Activated CD4-positive, alpha-beta T cell treated with anti-CD3 and anti-CD28 coated beads, Interleukin-2, amount 50 U/mL, for 16 hours (primary cell): ENCODE results near the gene FIBCD1.

Source experiments
- DNase-seq: peaks from one replicate; pipeline ENCODE4 v3.0.0-alpha.2; 2020

Gene FIBCD1

GRCh38 chr9:130938652-130939404 lies at the start of gene FIBCD1:
Gene FIBCD1 (minus strand): TSS chr9:130939247. CDS start chr9:130938607, 640 bp downstream.
- peak; percentile 21 for DNase-seq

GRCh38 chr9:130988400-130988747 lies 49.3 kb upstream of the FIBCD1 start:
- no peak for DNase-seq

GRCh38 chr9:130987738-130988399 lies 48.8 kb upstream of the FIBCD1 start:
- DNase-seq, result no peak

GRCh38 chr9:130987054-130987453 lies 48.0 kb upstream of the FIBCD1 start:
- DNase-seq, result no peak

- DNase-seq, result no peak
Measured at GRCh38 chr9:130986356-130986965, 47.4 kb upstream of the FIBCD1 start.

- no peak for DNase-seq
Measured at GRCh38 chr9:130985606-130986162, 46.6 kb upstream of the FIBCD1 start.

GRCh38 chr9:130985029-130985428 lies 46.0 kb upstream of the FIBCD1 start:
- DNase-seq, result no peak

- no peak for DNase-seq
Measured at GRCh38 chr9:130984521-130984920, 45.5 kb upstream of the FIBCD1 start.

- DNase-seq, result no peak
Measured at GRCh38 chr9:130983970-130984369, 44.9 kb upstream of the FIBCD1 start.

- no peak for DNase-seq
Measured at GRCh38 chr9:130983359-130983670, 44.3 kb upstream of the FIBCD1 start.

GRCh38 chr9:130982636-130983358 lies 43.8 kb upstream of the FIBCD1 start:
- DNase-seq, result no peak

GRCh38 chr9:130981756-130982137 lies 42.7 kb upstream of the FIBCD1 start:
- no peak for DNase-seq

GRCh38 chr9:130981002-130981755 lies 42.1 kb upstream of the FIBCD1 start:
- no peak for DNase-seq

- DNase-seq, result no peak
Measured at GRCh38 chr9:130980526-130980925, 41.5 kb upstream of the FIBCD1 start.

GRCh38 chr9:130979591-130980385 lies 40.7 kb upstream of the FIBCD1 start:
- no peak for DNase-seq

GRCh38 chr9:130977811-130978221 lies 38.8 kb upstream of the FIBCD1 start:
- DNase-seq, result no peak

- DNase-seq, result no peak
Measured at GRCh38 chr9:130975932-130976841, 37.1 kb upstream of the FIBCD1 start.

GRCh38 chr9:130975156-130975555 lies 36.1 kb upstream of the FIBCD1 start:
- no peak for DNase-seq

GRCh38 chr9:130974697-130975096 lies 35.6 kb upstream of the FIBCD1 start:
- no peak for DNase-seq

GRCh38 chr9:130973686-130974281 lies 34.7 kb upstream of the FIBCD1 start:
- no peak for DNase-seq
